Stimulated activated CD8-positive, alpha-beta memory T cell treated with anti-CD3 and anti-CD28 coated beads, Interleukin-15, amount 100 ng/mL, for 1 hour (primary cell): ENCODE results near the gene SLC30A7.
A peak's percentile ranks its signal among the peaks of the same experiment; 100 is the strongest.

Source experiments
- DNase-seq: peaks from one replicate; pipeline ENCODE4 v3.0.0-alpha.2; 2020; ENCODE audit warnings: low read depth

The SLC30A7 gene

GRCh38 chr1:101025657-101026429, 130.0 kb downstream of the SLC30A7 start, which contains the start of gene DPH5:
DPH5 (minus strand) TSS chr1:101025784; CDS start chr1:101025443, 341 bp downstream.
- peak; percentile 73 for DNase-seq

GRCh38 chr1:101026430-101026788, 130.5 kb downstream of the SLC30A7 start:
- no peak for DNase-seq

- DNase-seq: no peak
Measured at GRCh38 chr1:101027194-101027772, 131.4 kb downstream of the SLC30A7 start.

GRCh38 chr1:101028466-101028865, 132.6 kb downstream of the SLC30A7 start:
- DNase-seq: no peak

- no peak for DNase-seq
Measured at GRCh38 chr1:101029184-101029583, 133.3 kb downstream of the SLC30A7 start.

- no peak for DNase-seq
Measured at GRCh38 chr1:101030881-101031280, 135.0 kb downstream of the SLC30A7 start.
